K562 (cell line): Measurements from ENCODE around the gene CALU. TPM values are rescaled to one million over a fixed set of nuclear protein-coding genes. Genes with fewer than 3 reads are reported as not detected.

ENCODE experiments used
- ASH1L ChIP-seq: fragments of 450-650 bp; IDR thresholded peaks from 2 replicates; pipeline ENCODE4 v1.6.1; 2018; ENCODE audit warnings: borderline replicate concordance, mild to moderate bottlenecking, low read depth; ENCODE audit not compliant: partially characterized antibody
- CBX2 ChIP-seq: fragments of 200-600 bp; sonication (generic); IDR thresholded peaks from one replicate; pipeline ENCODE4 v1.6.1; 2012; ENCODE audit warnings: mild to moderate bottlenecking, low read length, inconsistent platforms; ENCODE audit not compliant: insufficient read depth, poor library complexity, severe bottlenecking
- GABPB1 ChIP-seq: sonication (generic); formaldehyde crosslinking; IDR thresholded peaks from 2 replicates; pipeline ENCODE4 v1.8.0; 2022; ENCODE audit warnings: mild to moderate bottlenecking, missing genetic modification reagents
- HDAC3 ChIP-seq: fragments of 450-650 bp; IDR thresholded peaks from 2 replicates; pipeline ENCODE4 v1.6.1; 2018; ENCODE audit warnings: borderline replicate concordance, mild to moderate bottlenecking, moderate library complexity; ENCODE audit not compliant: partially characterized antibody
- KDM1A ChIP-seq, 2 experiments: fragments of 450-650 bp; IDR thresholded peaks; 2 replicates each; pipeline ENCODE4 v1.6.1; 2016; ENCODE audit warnings: mild to moderate bottlenecking in 2 of 2
- MGA ChIP-seq: fragments of 450-650 bp; IDR thresholded peaks from 2 replicates; pipeline ENCODE4 v1.6.1; 2016; ENCODE audit warnings: mild to moderate bottlenecking, moderate library complexity
- NFATC3 ChIP-seq: fragments of 450-650 bp; IDR thresholded peaks from 2 replicates; pipeline ENCODE4 v1.6.1; 2017; ENCODE audit warnings: mild to moderate bottlenecking
- RUNX1 ChIP-seq: sonication (generic); IDR thresholded peaks from 2 replicates; pipeline ENCODE4 v1.6.1; 2016; ENCODE audit warnings: antibody characterized with exemption, low read depth
- TEAD2 ChIP-seq: fragments of 450-650 bp; IDR thresholded peaks from 2 replicates; pipeline ENCODE4 v1.6.1; 2016; ENCODE audit warnings: missing genetic modification characterization, control low read depth, missing compliant biosample characterization
- ZNF175 ChIP-seq: fragments of 200-800 bp; sonication (Bioruptor generic); IDR thresholded peaks from 2 replicates; pipeline ENCODE4 v1.6.1; 2016; ENCODE audit warnings: low read depth, mild to moderate bottlenecking, missing genetic modification characterization, missing compliant biosample characterization
- ZNF239 ChIP-seq: fragments of 250-450 bp; sonication (Bioruptor Pico); IDR thresholded peaks from 2 replicates; pipeline ENCODE4 v1.4.0; 2020; ENCODE audit warnings: mild to moderate bottlenecking
- ZNF518B ChIP-seq: fragments of 250-450 bp; sonication (Bioruptor Pico); IDR thresholded peaks from 2 replicates; pipeline ENCODE4 v1.5.0; 2021; ENCODE audit warnings: mild to moderate bottlenecking, moderate library complexity
- ZNF586 ChIP-seq: fragments of 450-650 bp; formaldehyde crosslinking; conservative IDR thresholded peaks from 2 replicates; pipeline ENCODE4 v1.4.0; 2020; ENCODE audit warnings: mild to moderate bottlenecking, moderate library complexity
- polyA plus RNA-seq, 8 experiments: library from polyadenylated mRNA; depleted of rRNA in 4 of 8; stranded (reverse) in 5 of 8; unstranded in 3 of 8; fragments of >200 nt; fragmentation: Nextera tagmentation in 2 of 8; fragmentation: Illumina TruSeq in 1 of 8; extraction: Ambion mirVana in 2 of 8; extraction: Trizol in 1 of 8; gene quantifications; 2 replicates each; pipeline versions ENCODE4 v1.2.1 to v1.2.3, GENCODE V29; 2011 to 2014; ENCODE audit warnings: inconsistent platforms in 1 of 8, missing spikeins in 1 of 8
- total RNA-seq, 7 experiments: library from RNA; depleted of rRNA in 6 of 7; stranded (reverse); fragments of >200 nt in 6 of 7; fragmentation: Illumina TruSeq in 2 of 7; extraction: Trizol in 2 of 7; gene quantifications; 2 replicates each; pipeline versions ENCODE4 v1.2.1 to v1.2.3, GENCODE V29; 2011 to 2021; ENCODE audit warnings: low replicate concordance in 1 of 7

Gene CALU
- total and polyA plus RNA-seq, 9 of the 15 experiments (the other 6 are each of a cell fraction or from before 2014, with no cell fraction given), result 166 to 286 (median 215) TPM

- TF ChIP-seq MGA, result no peak
- no peak for TF ChIP-seq HDAC3
- TF ChIP-seq TEAD2 (tag), result no peak
- no peak for TF ChIP-seq ZNF586 (CRISPR knock-in tag)
- TF ChIP-seq KDM1A (IDR thresholded peaks at IDR 0.05), result 0 out of 4 replicates have a peak, but pooled peaks of 1 of the 2 experiments have one; percentile 6
- TF ChIP-seq ZNF239 (CRISPR knock-in tag), result no peak
- TF ChIP-seq CBX2, result no peak
- TF ChIP-seq GABPB1 (CRISPR knock-in tag), result no peak
- no peak for TF ChIP-seq RUNX1
- no peak for TF ChIP-seq NFATC3
- TF ChIP-seq ASH1L, result no peak
- TF ChIP-seq ZNF175, result no peak
- TF ChIP-seq ZNF518B (CRISPR knock-in tag), result no peak
Measured at GRCh38 chr7:128732521-128733277, 6.5 kb upstream of the CALU start (continued).
